Vagina (tissue), 2 donors: Measurements from ENCODE around the gene TNFSF13. TPM values are rescaled to one million over a fixed set of nuclear protein-coding genes. Genes with fewer than 3 reads are reported as not detected.

Experiments
- DNase-seq, 2 donors: peaks; one replicate each; pipeline ENCODE4 v3.0.0-alpha.2; 2017; ENCODE audit errors: extremely low spot score in 2 of 2
- H3K27ac ChIP-seq: fragments of 200-600 bp; sonication (generic); one replicate; pipeline ENCODE4 v1.5.1; 2019
- H3K27me3 ChIP-seq: fragments of 200-600 bp; sonication (generic); one replicate; pipeline ENCODE4 v1.5.1; 2019
- H3K36me3 ChIP-seq, 2 donors: fragments of 200-600 bp; sonication (generic); one replicate each; pipeline ENCODE4 v1.5.1; 2017 to 2019
- H3K4me1 ChIP-seq: fragments of 200-600 bp; sonication (generic); one replicate; pipeline ENCODE4 v1.5.1; 2019
- H3K4me3 ChIP-seq, 2 donors: fragments of 200-600 bp; sonication (generic); 1 replicate in 1 of 2; 2 replicates in 1 of 2; pipeline ENCODE4 v1.5.1; 2016 to 2019
- H3K9me3 ChIP-seq: fragments of 200-600 bp; sonication (generic); one replicate; pipeline ENCODE4 v1.5.1; 2019
- POLR2A ChIP-seq, 2 donors: fragments of 450-650 bp; IDR thresholded peaks; one replicate each; pipeline ENCODE4 v1.6.1; 2017; ENCODE audit warnings: antibody characterized with exemption in 2 of 2, mild to moderate bottlenecking in 2 of 2, moderate library complexity in 2 of 2
- POLR2AphosphoS5 ChIP-seq, 2 donors: sonication (generic); formaldehyde crosslinking; IDR thresholded peaks; one replicate each; pipeline ENCODE4 v1.9.0; 2017; ENCODE audit warnings: antibody characterized with exemption in 2 of 2, mild to moderate bottlenecking in 2 of 2, low read depth in 1 of 2; ENCODE audit not compliant: insufficient read depth in 1 of 2
- intact Hi-C: fragments of 100-400 bp; cut with DNase I; formaldehyde crosslinking; loops from one replicate; pipeline ENCODE4 v1.15.1; 2023
- total RNA-seq: library from RNA; depleted of rRNA; stranded (reverse); fragments of >200 nt; gene quantifications from one replicate; pipeline ENCODE4 v1.2.3, GENCODE V29; 2016
- TF ChIP-seq, protein P1 (sequence below), 3 experiments: fragments of 450-650 bp in 2 of 3; fragments of 200-600 bp in 1 of 3; sonication (generic) in 1 of 3; IDR thresholded peaks; one replicate each; pipeline ENCODE4 v1.5.1; 2017 to 2019; ENCODE audit warnings: antibody characterized with exemption in 3 of 3, mild to moderate bottlenecking in 2 of 3, moderate library complexity in 2 of 3

Gene TNFSF13
- total RNA-seq, 1 donor from 2014 or later, result 20.1 TPM

DNA sequence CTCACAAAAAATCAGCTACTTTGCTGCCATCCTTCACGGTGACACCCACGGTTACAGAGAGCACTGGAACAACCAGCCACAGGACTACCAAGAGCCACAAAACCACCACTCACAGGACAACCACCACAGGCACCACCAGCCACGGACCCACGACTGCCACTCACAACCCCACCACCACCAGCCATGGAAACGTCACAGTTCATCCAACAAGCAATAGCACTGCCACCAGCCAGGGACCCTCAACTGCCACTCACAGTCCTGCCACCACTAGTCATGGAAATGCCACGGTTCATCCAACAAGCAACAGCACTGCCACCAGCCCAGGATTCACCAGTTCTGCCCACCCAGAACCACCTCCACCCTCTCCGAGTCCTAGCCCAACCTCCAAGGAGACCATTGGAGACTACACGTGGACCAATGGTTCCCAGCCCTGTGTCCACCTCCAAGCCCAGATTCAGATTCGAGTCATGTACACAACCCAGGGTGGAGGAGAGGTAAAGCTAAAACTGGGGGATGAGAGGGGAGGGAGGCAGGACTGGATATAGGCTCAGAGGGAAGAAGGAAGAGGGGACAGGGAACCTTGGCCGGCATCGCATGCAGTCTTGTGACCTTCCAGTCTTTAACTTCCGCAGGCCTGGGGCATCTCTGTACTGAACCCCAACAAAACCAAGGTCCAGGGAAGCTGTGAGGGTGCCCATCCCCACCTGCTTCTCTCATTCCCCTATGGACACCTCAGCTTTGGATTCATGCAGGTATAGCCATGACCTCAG lies 21.5 kb downstream of the TNFSF13 start:
- intact Hi-C loops, result loop anchor here (5.0 kb wide), 1 partner anchor 262 kb away; no protein-coding TSS in a partner anchor
- no peak for DNase-seq
- TF ChIP-seq POLR2A (IDR thresholded peaks at IDR 0.05) (no peak), POLR2AphosphoS5 (IDR thresholded peaks at IDR 0.05; ENCODE audit: insufficient read depth in 1 of 2, low read depth in 1 of 2) (no peak)
- TF ChIP-seq, protein P1, sequence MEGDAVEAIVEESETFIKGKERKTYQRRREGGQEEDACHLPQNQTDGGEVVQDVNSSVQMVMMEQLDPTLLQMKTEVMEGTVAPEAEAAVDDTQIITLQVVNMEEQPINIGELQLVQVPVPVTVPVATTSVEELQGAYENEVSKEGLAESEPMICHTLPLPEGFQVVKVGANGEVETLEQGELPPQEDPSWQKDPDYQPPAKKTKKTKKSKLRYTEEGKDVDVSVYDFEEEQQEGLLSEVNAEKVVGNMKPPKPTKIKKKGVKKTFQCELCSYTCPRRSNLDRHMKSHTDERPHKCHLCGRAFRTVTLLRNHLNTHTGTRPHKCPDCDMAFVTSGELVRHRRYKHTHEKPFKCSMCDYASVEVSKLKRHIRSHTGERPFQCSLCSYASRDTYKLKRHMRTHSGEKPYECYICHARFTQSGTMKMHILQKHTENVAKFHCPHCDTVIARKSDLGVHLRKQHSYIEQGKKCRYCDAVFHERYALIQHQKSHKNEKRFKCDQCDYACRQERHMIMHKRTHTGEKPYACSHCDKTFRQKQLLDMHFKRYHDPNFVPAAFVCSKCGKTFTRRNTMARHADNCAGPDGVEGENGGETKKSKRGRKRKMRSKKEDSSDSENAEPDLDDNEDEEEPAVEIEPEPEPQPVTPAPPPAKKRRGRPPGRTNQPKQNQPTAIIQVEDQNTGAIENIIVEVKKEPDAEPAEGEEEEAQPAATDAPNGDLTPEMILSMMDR (IDR thresholded peaks at IDR 0.05), result no peak
- peaks cover 6 to 40% of the 10 kb centered on the region in 2 donors for H3K36me3 ChIP-seq
- no peaks in the 10 kb centered on the region for H3K27me3 ChIP-seq
- H3K9me3 ChIP-seq, result no peaks in the 10 kb centered on the region
- H3K4me1 ChIP-seq, result peaks cover 73% of the 10 kb centered on the region
- peak overlapping the region; percentile 25 to 28 for H3K4me3 ChIP-seq
- H3K27ac ChIP-seq, result peak overlapping the region; percentile 97

DNA sequence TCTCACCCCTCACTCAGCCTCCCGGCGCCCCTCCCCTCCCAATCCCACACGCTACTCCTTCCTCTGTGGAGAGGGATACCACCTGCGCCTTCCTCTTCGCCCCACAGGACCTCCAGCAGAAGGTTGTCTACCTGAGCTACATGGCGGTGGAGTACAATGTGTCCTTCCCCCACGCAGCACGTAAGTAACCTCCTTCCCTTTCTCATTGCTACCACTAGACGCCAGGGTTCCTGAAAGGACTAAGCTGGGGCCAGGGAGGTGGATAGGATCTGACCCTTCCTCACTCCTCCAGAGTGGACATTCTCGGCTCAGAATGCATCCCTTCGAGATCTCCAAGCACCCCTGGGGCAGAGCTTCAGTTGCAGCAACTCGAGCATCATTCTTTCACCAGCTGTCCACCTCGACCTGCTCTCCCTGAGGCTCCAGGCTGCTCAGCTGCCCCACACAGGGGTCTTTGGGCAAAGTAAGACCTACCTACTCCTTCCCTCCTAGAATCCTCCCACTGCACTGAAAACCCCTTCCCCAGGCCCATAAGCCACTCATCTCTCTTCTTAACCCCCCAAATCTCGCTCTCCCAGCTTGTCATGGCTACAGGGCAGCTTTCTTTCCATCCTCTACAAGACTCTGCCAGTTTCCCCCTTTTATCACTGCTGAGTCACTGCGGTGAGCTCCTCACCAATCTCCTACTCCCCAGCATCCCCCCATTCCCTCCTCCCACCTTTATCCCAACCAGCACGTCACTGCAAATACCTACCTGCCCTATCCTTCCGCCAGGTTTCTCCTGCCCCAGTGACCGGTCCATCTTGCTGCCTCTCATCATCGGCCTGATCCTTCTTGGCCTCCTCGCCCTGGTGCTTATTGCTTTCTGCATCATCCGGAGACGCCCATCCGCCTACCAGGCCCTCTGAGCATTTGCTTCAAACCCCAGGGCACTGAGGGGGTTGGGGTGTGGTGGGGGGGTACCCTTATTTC lies 22.3 kb downstream of the TNFSF13 start:
- Histone ChIP-seq H3K27me3 (no peaks in the 10 kb centered on the region), H3K4me1 (peaks cover 71% of the 10 kb centered on the region), H3K4me3 (peak overlapping the region; percentile 6 to 28), H3K36me3 (peaks cover 3 to 31% of the 10 kb centered on the region in 2 donors), H3K27ac (peak overlapping the region; percentile 97), H3K9me3 (no peaks in the 10 kb centered on the region)
- DNase-seq, result no peak
- intact Hi-C loops, result no loop called here
- TF ChIP-seq POLR2AphosphoS5 (IDR thresholded peaks at IDR 0.05; ENCODE audit: insufficient read depth in 1 of 2, low read depth in 1 of 2), result no peak
- TF ChIP-seq, protein P1 (IDR thresholded peaks at IDR 0.05), result no peak
- no peak for TF ChIP-seq POLR2A (IDR thresholded peaks at IDR 0.05)

DNA sequence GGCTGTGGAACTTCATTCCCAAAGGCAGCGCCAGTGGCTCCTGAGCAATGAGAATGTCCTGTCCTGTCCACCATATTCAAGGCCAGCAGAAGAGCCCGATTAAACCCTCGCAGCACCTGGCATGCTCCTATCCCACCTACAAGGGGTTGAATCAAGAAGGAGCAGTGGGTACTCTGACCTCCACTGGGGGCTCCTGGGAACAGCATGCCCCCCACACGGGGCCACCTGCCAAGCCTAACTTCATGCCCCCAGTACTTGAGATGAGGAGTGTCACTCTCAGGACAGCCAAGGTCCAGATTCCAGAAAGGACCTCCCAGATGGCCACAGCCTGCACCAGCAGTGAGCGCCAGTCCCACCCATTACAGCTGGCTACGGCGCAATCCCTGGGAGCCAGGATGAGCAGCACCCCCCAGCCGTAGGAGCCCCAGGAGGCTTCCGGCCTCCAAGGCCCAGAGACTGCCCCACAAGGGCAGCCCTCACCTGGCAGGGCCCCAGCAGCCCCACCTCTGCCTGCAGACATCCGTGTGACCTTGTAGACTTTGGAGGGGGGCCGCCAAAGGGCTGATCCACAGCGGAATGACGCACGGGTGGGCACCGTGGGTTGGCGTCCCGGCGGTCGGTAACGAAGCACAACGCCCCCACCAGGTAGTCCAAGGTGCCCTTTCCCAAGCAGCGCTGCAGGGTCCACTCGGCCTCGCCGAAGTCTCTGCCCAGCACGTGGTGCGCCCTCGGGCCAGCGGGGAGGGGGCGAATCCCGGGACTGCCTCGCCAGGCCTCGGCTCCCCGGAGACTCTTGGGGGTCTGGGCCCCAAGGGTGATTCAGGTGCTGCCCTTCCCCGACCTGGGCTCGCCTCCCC lies 24.1 kb downstream of the TNFSF13 start:
- H3K9me3 ChIP-seq, result no peaks in the 10 kb centered on the region
- peak overlapping the region; percentile 97 for H3K27ac ChIP-seq
- intact Hi-C loops, result no loop called here
- no peak for DNase-seq
- H3K27me3 ChIP-seq, result no peaks in the 10 kb centered on the region
- peaks cover 78% of the 10 kb centered on the region for H3K4me1 ChIP-seq
- TF ChIP-seq, protein P1 (IDR thresholded peaks at IDR 0.05), result no peak
- TF ChIP-seq POLR2AphosphoS5 (IDR thresholded peaks at IDR 0.05; ENCODE audit: insufficient read depth in 1 of 2, low read depth in 1 of 2) (no peak), POLR2A (IDR thresholded peaks at IDR 0.05) (no peak)
- H3K36me3 ChIP-seq, result peaks cover 2 to 18% of the 10 kb centered on the region in 2 donors
- peak overlapping the region; percentile 67 to 83 for H3K4me3 ChIP-seq

DNA sequence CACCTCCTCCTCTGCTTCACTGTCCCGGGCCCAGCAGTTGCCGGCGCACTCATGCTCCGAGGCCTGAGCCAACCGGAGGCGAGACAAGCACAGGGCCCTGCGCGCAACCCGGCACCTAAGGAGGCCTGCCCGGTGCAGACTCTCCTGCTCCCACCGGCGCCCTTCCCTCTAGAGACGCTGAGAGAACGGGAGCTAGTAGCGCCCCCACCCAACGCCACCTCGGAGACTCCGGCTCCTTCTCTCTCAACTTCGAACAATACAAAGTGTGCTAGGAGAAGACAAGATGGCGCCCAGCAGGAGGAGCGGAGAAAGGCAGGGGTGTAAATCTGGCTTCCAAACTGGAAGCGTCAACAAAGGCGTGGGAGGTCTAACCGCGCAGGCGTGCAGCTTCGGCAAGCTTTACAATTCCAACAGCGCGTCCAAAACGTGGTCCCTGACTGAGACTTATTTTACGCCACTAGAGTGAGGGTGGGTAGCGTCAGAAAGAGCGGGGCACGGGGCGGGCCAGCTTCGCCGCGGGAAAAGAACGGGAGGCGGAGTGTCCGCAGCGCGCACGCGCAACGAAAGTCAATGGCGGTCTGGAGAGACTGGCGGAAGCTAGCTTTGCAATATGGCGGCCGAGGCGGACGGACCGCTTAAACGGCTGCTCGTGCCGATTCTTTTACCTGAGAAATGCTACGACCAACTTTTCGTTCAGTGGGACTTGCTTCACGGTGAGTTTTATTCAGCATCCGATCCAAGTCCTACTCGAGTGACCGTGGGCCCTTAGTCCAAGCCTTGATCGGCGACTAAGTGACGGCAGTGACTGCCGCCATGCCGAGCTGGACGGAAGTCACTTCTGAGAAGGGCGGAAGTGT lies 24.9 kb downstream of the TNFSF13 start, which contains the start of gene MPDU1:
Gene MPDU1, plus strand, starts transcription at position 600 of the 857 bp plus-strand sequence. Its CDS starts 11 bp downstream, at position 611.
- Histone ChIP-seq H3K4me3 (peak within 1 kb of the TSS; percentile 67 to 83), H3K4me1 (peaks cover 86% of the 10 kb centered on the region), H3K36me3 (peaks cover 0 to 9% of the 10 kb centered on the region in 2 donors), H3K27me3 (no peaks in the 10 kb centered on the region), H3K9me3 (no peaks in the 10 kb centered on the region), H3K27ac (peak within 1 kb of the TSS; percentile 97)
- peak in 1 of 2 donors; percentile 98 for DNase-seq
- intact Hi-C loops, result no loop called here
- TF ChIP-seq POLR2A (IDR thresholded peaks at IDR 0.05), result peak in 1 of 2 donors; percentile 4
- TF ChIP-seq, protein P1 (IDR thresholded peaks at IDR 0.05), result no peak
- peak; percentile 91 to 98 for TF ChIP-seq POLR2AphosphoS5 (IDR thresholded peaks at IDR 0.05; ENCODE audit: insufficient read depth in 1 of 2, low read depth in 1 of 2)
